ENCODE results near the gene TBXAS1.

The TBXAS1 gene

GRCh38 chr7:139947021-139947420, 118.0 kb downstream of the TBXAS1 start:
- TF ChIP-seq CTCF (IDR thresholded peaks at IDR 0.05; ENCODE audit: insufficient read depth, low read length, missing control alignments), result no peak
- no peak for DNase-seq (ENCODE audit: low read depth, low spot score)
- no peak overlapping the region for H3K4me3 ChIP-seq (ENCODE audit: low read depth, low read length)
- POLR2A ChIA-PET, result no interaction called here
- CTCF ChIA-PET, result interaction anchor here (1.8 kb wide), 1 partner anchor 301 kb away, joined by 5 read pairs; no protein-coding TSS in a partner anchor

GRCh38 chr7:139948167-139948566, 119.1 kb downstream of the TBXAS1 start:
- no peak for DNase-seq (ENCODE audit: low read depth, low spot score)
- no peak for TF ChIP-seq CTCF (IDR thresholded peaks at IDR 0.05; ENCODE audit: insufficient read depth, low read length, missing control alignments)
- H3K4me3 ChIP-seq (ENCODE audit: low read depth, low read length), result no peak overlapping the region
- CTCF ChIA-PET, result no interaction called here
- POLR2A ChIA-PET, result no interaction called here

GRCh38 chr7:139948587-139949335, 119.7 kb downstream of the TBXAS1 start:
- no peak for TF ChIP-seq CTCF (IDR thresholded peaks at IDR 0.05; ENCODE audit: insufficient read depth, low read length, missing control alignments)
- ChIA-PET CTCF (no interaction called here), POLR2A (no interaction called here)
- no peak overlapping the region for H3K4me3 ChIP-seq (ENCODE audit: low read depth, low read length)
- DNase-seq (ENCODE audit: low read depth, low spot score), result no peak

- no peak for DNase-seq (ENCODE audit: low read depth, low spot score)
- H3K4me3 ChIP-seq (ENCODE audit: low read depth, low read length), result no peak overlapping the region
- TF ChIP-seq CTCF (IDR thresholded peaks at IDR 0.05; ENCODE audit: insufficient read depth, low read length, missing control alignments), result no peak
- ChIA-PET POLR2A (interaction anchor here (0.6 kb wide), 1 partner anchor 391 kb away, joined by 5 read pairs; no protein-coding TSS in a partner anchor), CTCF (no interaction called here)
These were observed 120.6 kb downstream of the TBXAS1 start for GRCh38 chr7:139949629-139950028.

- DNase-seq (ENCODE audit: low read depth, low spot score), result no peak
- TF ChIP-seq CTCF (IDR thresholded peaks at IDR 0.05; ENCODE audit: insufficient read depth, low read length, missing control alignments), result no peak
- ChIA-PET POLR2A (no interaction called here), CTCF (no interaction called here)
- H3K4me3 ChIP-seq (ENCODE audit: low read depth, low read length), result no peak overlapping the region
These were observed 121.9 kb downstream of the TBXAS1 start for GRCh38 chr7:139950881-139951525.

GRCh38 chr7:139953229-139953628, 124.2 kb downstream of the TBXAS1 start:
- ChIA-PET POLR2A (no interaction called here), CTCF (interaction anchor here (2.2 kb wide), 1 partner anchor 334 kb away, joined by 8 read pairs; no protein-coding TSS in a partner anchor)
- H3K4me3 ChIP-seq (ENCODE audit: low read depth, low read length), result no peak overlapping the region
- no peak for DNase-seq (ENCODE audit: low read depth, low spot score)
- no peak for TF ChIP-seq CTCF (IDR thresholded peaks at IDR 0.05; ENCODE audit: insufficient read depth, low read length, missing control alignments)
